GM19463 (cell line): ENCODE measurements around the gene MYO15B.

Experiments used
- ATAC-seq: cut with Tn5 transposase; IDR thresholded peaks from one replicate; pipeline ENCODE4 v1.9.1; 2021; ENCODE audit warnings: mild to moderate bottlenecking, moderate library complexity; ENCODE audit not compliant: unreplicated experiment

MYO15B gene

GRCh38 chr17:75601057-75601987, 13.7 kb downstream of the MYO15B start:
- no peak for ATAC-seq

- ATAC-seq = no peak
Observed at GRCh38 chr17:75602644-75603043, 15.0 kb downstream of the MYO15B start.

- ATAC-seq = no peak
Observed at GRCh38 chr17:75603123-75603522, 15.5 kb downstream of the MYO15B start.

- no peak for ATAC-seq
Observed at GRCh38 chr17:75604034-75604695, 16.6 kb downstream of the MYO15B start.

- no peak for ATAC-seq
Observed at GRCh38 chr17:75605790-75606189, 18.2 kb downstream of the MYO15B start.

- no peak for ATAC-seq
Observed at GRCh38 chr17:75607086-75607485, 19.5 kb downstream of the MYO15B start.

GRCh38 chr17:75610103-75610984, 22.7 kb downstream of the MYO15B start:
- ATAC-seq = no peak

- no peak for ATAC-seq
Observed at GRCh38 chr17:75611851-75612429, 24.3 kb downstream of the MYO15B start.

- ATAC-seq = no peak
Observed at GRCh38 chr17:75612906-75613626, 25.5 kb downstream of the MYO15B start.

GRCh38 chr17:75614006-75614405, 26.4 kb downstream of the MYO15B start:
- no peak for ATAC-seq

GRCh38 chr17:75614556-75615270, 27.1 kb downstream of the MYO15B start:
- ATAC-seq = no peak

- ATAC-seq = no peak
Observed at GRCh38 chr17:75615301-75615700, 27.7 kb downstream of the MYO15B start.

GRCh38 chr17:75616521-75617122, 29.0 kb downstream of the MYO15B start:
- no peak for ATAC-seq

GRCh38 chr17:75617218-75617617, 29.6 kb downstream of the MYO15B start:
- ATAC-seq = no peak

GRCh38 chr17:75617675-75618074, 30.1 kb downstream of the MYO15B start:
- ATAC-seq = no peak

- ATAC-seq = no peak
Observed at GRCh38 chr17:75619506-75620431, 32.2 kb downstream of the MYO15B start.

GRCh38 chr17:75621489-75621888, 33.9 kb downstream of the MYO15B start:
- ATAC-seq = no peak

- ATAC-seq = no peak
Observed at GRCh38 chr17:75622076-75622475, 34.5 kb downstream of the MYO15B start.
